Spleen (tissue), 7 donors: ENCODE measurements around the gene PACRG.

Experiments
- POLR2A ChIP-seq, 3 donors: fragments of 450-650 bp; IDR thresholded peaks; one replicate each; pipeline ENCODE4 v1.5.1; 2017; ENCODE audit warnings: antibody characterized with exemption in 3 of 3, mild to moderate bottlenecking in 1 of 3
- TF ChIP-seq, protein P1 (sequence below), 11 experiments: fragments of 200-600 bp in 7 of 11; fragments of 450-650 bp in 4 of 11; sonication (generic) in 4 of 11; IDR thresholded peaks in 8 of 11; conservative IDR thresholded peaks in 3 of 11; 1 replicate in 7 of 11; 2 replicates in 4 of 11; pipeline versions ENCODE4 v1.4.0 to v1.8.0; 2016 to 2021; ENCODE audit warnings: antibody characterized with exemption in 11 of 11, inconsistent platforms in 4 of 11, mild to moderate bottlenecking in 1 of 11
- donor health status: DM: no; HTN: no; CAD: no; lungs with moderate emphysema.
- donor health status: DM: no; HTN: no; CAD: no.
- donor health status: DM: no; HTN: no; CAD: no.

DNA sequence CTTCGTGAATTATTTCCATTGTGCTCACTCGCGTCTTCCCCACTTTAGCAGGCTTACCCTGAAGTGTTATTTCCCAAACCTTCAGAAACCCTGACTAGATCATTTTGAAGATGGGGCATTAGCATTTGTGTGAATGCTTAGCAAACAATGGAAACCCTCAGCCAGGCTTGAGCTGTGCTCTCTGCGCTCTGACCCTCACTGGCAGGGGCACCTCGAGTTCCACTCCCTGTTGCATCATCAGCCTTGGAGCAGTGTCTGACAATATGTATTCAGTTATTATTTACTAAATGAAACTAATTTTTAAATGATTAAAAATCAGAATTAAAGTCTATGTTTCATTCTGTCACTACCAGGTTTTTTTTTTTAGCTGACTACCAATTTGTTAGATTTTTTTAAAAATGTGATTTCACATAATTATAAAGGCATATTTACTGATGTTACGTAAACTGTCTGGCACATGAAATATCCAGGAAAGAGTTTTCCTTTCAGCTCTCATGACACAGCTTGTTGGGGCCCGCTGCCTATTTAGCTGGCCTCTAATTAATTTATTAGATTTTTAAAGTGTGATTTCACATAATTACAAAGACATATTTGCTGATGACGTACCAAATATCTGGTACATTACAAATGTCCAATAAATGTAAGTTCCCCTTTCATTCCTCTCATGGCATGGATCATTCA is 155.2 kb downstream of the PACRG start:
- no peak for TF ChIP-seq POLR2A (IDR thresholded peaks at IDR 0.05)
- TF ChIP-seq, protein P1, sequence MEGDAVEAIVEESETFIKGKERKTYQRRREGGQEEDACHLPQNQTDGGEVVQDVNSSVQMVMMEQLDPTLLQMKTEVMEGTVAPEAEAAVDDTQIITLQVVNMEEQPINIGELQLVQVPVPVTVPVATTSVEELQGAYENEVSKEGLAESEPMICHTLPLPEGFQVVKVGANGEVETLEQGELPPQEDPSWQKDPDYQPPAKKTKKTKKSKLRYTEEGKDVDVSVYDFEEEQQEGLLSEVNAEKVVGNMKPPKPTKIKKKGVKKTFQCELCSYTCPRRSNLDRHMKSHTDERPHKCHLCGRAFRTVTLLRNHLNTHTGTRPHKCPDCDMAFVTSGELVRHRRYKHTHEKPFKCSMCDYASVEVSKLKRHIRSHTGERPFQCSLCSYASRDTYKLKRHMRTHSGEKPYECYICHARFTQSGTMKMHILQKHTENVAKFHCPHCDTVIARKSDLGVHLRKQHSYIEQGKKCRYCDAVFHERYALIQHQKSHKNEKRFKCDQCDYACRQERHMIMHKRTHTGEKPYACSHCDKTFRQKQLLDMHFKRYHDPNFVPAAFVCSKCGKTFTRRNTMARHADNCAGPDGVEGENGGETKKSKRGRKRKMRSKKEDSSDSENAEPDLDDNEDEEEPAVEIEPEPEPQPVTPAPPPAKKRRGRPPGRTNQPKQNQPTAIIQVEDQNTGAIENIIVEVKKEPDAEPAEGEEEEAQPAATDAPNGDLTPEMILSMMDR (IDR thresholded peaks at IDR 0.05 in 8 of 11, conservative IDR thresholded peaks at IDR 0.05 in 3 of 11) = no peak
